ENCODE results near the gene SDF2L1.
"Not testable (repeated sequence)": the region's sequence is repeated elsewhere in the genome, so short reads cannot be mapped to it uniquely, and the experiment has no call there.

SDF2L1 gene

DNA sequence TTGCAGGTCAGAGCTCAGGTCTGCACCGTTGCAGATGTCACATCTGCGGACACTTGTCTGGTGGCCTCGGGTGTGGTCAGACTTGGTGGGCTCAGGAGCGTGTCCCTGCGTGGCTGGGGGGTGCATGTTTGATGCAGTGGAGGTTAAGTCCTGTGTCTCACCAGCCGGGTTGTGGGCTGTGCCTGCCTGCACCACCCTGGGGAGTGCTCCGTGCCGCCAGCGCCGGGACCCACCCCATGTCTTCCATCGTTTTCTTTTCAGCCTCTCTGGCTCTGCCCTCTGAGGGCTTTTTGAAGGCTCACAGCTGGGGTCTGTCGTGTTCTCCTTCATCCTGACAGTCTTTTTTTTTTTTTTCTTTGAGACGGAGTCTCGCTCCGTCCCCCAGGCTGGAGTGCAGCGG lies 49.7 kb downstream of the SDF2L1 start:
- ATAC-seq, result no peak

DNA sequence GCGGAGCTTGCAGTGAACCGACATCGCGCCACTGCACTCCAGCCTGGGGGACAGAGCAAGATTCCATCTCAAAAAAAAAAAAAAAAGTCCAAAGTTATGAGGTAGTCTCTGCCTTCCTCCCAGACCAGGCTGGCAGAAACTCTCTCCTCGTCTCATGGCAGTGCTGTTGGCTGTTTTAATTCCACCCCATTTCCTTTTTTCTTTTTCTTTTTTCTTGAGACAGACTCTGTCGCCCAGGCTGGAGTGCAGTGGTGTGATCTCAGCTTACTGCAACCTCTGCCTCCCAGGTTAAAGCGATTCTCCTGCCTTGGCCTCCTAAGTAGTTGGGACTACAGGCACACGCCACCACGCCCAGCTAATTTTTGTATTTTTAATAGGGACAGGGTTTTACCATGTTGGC lies 50.8 kb downstream of the SDF2L1 start:
- ATAC-seq, result not testable (repeated sequence)

More for the DNA sequence above, 49.7 kb downstream of the SDF2L1 start:
- TF ChIP-seq ISL1 (CRISPR knock-in tag; IDR thresholded peaks at IDR 0.05) (no peak), ZFP3 (CRISPR knock-in tag; IDR thresholded peaks at IDR 0.05) (no peak)
- TF ChIP-seq, protein P1, sequence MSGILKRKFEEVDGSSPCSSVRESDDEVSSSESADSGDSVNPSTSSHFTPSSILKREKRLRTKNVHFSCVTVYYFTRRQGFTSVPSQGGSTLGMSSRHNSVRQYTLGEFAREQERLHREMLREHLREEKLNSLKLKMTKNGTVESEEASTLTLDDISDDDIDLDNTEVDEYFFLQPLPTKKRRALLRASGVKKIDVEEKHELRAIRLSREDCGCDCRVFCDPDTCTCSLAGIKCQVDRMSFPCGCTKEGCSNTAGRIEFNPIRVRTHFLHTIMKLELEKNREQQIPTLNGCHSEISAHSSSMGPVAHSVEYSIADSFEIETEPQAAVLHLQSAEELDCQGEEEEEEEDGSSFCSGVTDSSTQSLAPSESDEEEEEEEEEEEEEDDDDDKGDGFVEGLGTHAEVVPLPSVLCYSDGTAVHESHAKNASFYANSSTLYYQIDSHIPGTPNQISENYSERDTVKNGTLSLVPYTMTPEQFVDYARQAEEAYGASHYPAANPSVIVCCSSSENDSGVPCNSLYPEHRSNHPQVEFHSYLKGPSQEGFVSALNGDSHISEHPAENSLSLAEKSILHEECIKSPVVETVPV (CRISPR knock-in tag; IDR thresholded peaks at IDR 0.05), result no peak

DNA sequence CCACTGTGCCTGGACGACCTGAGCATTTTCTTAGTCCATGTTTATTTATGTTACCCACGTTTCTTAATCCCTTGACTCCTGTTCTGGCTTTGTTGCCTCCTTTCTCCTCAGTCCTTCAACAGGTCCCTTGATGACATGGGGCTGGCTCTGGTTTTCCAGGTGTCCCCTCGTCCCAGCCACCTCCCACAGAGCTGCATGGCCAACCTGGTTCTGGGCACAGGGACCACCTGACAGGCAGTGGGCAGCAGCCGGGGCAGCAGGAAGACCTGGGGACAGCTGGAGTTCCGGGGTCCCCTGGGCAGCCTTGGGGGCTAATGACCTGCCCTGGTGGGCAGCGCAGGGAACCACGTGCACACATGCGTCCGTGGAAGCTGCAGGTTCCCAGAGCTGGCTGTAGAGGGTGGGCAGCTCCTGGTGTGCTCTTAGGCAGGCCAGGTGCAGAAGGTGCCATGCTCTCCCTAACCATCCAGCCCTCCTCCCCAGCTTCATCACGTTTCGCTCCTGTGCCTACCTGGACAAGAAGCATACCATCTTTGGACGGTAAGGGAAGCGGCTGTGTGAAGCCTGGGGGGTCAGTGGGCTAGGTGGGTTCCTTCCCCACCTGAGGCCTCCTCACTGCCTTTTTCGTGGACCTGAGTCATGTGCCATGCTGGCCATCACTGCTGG lies 51.4 kb downstream of the SDF2L1 start:
- TF ChIP-seq CSDC2 (CRISPR knock-in tag; IDR thresholded peaks at IDR 0.05), result no peak
- no peak for ATAC-seq
